Glomerular endothelial cell (primary cell): ENCODE results near the gene FGFRL1. TPM values are rescaled to one million over a fixed set of nuclear protein-coding genes. Genes with fewer than 3 reads are reported as not detected.
"Not testable (repeated sequence)": the region's sequence is repeated elsewhere in the genome, so short reads cannot be mapped to it uniquely, and the experiment has no call there.

Experiments used
- DNase-seq: peaks from one replicate; pipeline ENCODE4 v3.0.0-alpha.2; 2011; ENCODE audit warnings: low read depth, low spot score; ENCODE audit errors: extremely low read depth
- total RNA-seq: library from RNA; depleted of rRNA; stranded (reverse); fragments of >200 nt; gene quantifications from 2 replicates; pipeline ENCODE4 v1.2.3, GENCODE V29; 2015

FGFRL1 gene
- total RNA-seq, 1 donor from 2014 or later, result 27.7 TPM

DNA sequence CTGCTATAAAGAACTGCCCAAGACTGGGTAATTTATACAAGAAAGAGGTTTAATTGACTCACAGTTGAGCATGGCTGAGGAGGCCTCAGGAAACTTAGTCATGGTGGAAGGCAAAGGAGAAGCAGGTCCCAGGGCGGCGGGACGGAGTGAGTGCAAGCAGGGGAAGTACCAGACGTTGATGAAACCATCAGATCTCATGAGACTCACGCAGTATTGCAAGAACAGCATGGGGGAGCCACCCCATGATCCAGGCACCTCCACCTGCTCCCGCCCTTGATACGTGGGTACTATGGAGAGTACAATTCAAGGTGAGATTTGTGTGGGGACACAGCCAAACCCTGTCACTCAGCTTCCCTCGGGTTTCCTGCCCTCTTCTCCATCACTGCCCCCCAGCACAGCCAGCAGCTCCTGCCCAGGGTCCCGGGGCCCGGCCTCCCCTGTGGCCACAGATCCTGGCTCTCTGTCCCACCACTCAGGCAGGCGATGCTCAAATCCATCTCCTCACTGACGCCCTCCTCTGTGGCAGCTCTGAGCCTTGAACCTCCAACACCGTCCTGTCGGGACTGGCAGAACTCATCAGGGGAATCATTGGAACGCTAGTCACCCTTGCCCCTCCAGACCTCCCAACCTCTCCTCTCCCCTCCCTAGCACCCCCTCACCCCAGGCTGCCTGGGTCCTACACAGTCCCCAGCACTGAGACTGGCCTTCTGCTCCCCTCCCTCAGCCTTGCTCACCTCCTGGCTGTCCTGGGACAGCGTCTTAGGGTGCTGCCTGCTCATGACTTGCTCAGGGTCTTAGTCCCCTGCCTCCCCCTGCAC, 37.6 kb downstream of the FGFRL1 start:
- DNase-seq, result no peak

GRCh38 chr4:1049591-1049905, 38.1 kb downstream of the FGFRL1 start:
- no peak for DNase-seq

DNA sequence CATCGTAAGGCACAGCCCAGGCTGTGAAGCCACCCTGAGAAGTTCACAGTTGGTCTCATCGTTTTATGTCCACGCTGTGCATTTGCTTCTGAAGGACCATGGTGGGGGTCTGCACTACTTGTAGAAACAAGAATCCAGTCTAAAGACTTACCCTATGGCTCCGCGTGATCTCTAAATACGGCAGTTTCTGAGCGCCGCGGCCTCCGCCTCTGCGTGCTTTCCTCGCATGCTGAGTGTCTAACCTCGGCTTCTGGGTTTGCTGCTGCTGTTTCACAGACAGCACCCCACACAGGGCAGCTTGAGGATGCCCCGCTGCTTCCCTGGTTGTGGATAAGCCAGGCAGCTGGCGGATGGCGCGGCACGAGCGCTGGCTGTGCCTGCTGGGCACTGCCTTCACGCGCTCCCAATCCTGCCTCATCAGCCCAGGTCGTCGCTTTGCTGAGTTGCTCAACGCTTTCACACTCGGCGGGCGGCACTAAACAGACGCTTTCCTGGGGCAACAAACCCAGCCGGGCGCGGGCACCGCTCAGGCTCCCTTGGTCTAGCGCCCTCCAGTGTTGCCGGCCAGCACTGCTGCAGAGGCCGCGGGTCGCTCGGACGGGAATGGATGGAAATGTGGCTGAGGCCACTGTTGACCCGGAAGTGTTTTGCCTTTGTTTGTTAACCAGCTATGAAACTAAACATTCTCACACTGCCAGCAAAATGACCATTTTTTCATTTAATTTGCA, 39.2 kb downstream of the FGFRL1 start:
- DNase-seq, result no peak

DNA sequence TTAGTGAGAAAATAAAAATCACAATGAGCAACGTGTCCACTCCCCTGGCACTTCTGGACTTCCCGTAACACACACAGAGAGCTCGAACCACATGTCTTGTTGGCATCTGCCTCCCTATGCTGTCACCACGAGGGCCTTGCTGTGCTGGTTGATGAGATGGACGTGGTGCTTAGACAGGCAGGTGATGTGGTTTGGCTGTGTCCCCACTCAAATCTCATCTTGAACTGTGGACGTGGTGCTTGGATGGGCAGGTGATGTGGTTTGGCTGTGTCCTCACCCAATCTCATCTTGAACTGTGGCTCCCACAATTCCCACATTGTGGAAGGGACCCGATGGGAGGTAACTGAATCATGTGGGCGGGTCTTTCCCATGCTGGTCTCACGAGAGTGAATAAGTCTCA, 40.0 kb downstream of the FGFRL1 start:
- DNase-seq, result no peak

DNA sequence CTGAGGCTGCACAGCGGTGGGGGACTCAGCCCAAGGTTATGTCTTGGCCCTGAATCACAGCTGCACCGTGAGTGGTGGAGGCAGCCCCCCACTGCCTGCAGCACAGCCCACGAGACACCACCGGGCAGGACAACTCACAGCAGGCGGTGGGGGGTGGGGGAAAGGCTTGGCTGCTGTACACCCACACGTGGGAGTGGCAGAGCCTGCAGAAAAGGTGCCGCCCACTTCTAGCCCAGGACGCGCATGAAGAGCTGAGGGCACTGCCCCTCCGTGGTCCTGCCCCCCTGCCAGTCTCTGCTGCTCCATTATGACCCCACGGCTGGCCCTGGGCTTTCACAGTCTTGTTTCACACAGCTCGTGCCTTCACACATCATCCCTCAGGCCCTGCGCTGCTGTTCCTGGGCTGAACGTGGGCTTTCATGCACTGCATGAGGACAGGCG, 40.8 kb downstream of the FGFRL1 start:
- DNase-seq, result no peak

- no peak for DNase-seq
Observed at GRCh38 chr4:1053080-1053661, 41.7 kb downstream of the FGFRL1 start.

DNA sequence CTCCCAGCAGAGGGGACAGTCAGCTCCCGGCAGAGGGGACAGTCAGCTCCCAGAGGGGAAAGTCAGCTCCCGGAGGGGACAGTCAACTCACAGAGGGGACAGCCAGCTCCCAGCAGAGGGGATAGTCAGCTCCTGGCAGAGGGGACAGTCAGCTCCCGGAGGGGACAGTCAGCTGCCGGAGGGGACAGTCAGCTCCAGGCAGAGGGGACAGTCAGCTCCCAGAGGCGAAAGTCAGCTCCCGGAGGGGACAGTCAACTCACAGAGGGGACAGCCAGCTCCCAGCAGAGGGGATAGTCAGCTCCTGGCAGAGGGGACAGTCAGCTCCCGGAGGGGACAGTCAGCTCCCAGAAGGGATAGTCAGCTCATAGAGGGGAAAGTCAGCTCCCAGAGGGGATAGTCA, 42.5 kb downstream of the FGFRL1 start:
- not testable (repeated sequence) for DNase-seq

GRCh38 chr4:1054696-1055242, 43.3 kb downstream of the FGFRL1 start:
- DNase-seq, result not testable (repeated sequence)

DNA sequence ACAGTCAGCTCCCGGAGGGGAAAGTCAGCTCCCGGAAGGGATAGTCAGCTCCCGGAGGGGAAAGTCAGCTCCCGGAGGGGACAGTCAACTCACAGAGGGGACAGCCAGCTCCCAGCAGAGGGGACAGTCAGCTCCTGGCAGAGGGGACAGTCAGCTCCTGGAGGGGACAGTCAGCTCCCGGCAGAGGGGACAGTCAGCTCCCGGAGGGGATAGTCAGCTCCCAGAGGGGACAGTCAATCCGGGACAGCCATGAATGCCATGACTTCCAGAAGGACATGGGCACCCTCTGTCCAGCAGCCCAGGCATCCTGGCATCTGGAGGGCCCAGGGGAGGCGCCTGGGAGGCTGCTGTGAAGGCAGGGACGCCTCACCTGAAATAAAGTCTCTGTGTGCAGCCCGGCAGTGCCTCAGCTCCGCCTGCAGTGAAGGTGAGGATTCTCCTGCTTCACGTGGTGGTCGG, 43.8 kb downstream of the FGFRL1 start:
- not testable (repeated sequence) for DNase-seq

- no peak for DNase-seq
Observed at GRCh38 chr4:1055721-1056590, 44.5 kb downstream of the FGFRL1 start.

DNA sequence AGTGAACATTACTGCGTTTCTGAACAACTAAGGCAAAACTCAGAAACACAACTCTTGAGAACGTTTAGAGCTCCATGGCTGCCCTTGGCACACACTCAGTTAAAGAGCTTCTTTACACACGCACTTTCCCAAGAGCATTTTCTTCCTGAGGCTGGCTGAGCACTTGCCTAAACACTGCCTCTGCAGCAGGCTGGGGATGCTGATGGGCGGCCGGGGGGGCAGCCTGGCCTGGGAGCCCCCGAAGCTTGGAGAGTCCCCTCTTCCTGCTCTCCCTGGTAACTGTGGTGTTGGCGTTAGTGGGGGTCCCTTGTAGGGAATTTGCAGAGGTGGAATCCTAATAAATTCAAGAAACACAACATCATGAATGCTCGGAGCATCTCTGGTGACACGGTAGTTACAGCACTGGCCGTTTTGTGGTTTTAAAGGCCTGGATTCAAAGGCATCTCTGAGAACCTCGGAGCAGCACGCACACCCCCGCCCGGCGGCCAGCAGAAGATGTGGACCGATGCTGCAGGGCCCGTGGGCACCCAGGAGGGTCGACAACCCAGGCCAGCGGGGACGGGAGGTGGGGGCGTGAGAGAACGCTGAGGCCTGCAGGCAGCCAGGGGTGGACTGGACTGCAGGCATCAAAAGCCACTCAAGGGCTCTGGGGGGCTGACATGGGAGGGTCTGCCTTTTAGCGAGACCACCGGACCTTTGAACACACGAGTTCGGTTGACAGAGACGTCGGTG, 45.4 kb downstream of the FGFRL1 start:
- DNase-seq, result no peak

DNA sequence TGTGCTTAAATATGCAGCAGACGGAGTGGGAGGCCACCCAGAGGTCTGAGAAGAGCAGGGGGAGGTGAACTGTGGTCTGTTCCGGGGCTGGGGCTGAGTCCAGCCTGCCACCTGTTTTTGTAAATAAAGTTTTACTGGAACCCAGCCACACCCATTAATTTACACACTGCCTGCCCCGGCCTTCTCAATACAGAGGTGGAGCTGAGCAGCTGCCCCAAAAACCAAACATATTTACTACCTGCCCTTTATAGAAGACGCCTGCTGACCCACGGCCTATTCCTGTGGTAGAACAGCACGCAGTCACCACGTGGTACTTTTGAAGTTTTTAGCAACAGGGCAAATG, 45.9 kb downstream of the FGFRL1 start:
- DNase-seq, result no peak

- no peak for DNase-seq
Observed at GRCh38 chr4:1058198-1058996, 47.0 kb downstream of the FGFRL1 start.

GRCh38 chr4:1058997-1059665, 47.7 kb downstream of the FGFRL1 start:
- no peak for DNase-seq

GRCh38 chr4:1060121-1060520, 48.7 kb downstream of the FGFRL1 start:
- DNase-seq, result no peak

DNA sequence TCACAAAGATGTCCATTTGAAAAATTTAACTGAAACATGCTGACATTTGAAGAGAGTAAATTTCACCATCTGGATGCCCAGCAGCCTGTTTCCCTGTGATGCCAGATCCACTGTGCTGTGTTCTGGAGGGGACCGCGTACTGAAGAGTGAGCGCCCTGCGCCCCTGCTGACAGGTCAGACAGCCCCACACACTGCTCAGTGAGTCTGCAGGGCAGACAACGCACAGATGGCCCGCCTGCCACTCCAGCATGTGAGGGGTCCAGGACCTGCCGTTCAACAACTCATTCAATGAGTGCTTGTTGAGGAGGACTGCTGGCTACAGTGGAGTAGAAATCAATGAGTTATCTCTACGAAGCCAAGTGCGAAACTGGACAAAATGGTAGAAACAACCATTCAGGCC, 49.2 kb downstream of the FGFRL1 start:
- no peak for DNase-seq

DNA sequence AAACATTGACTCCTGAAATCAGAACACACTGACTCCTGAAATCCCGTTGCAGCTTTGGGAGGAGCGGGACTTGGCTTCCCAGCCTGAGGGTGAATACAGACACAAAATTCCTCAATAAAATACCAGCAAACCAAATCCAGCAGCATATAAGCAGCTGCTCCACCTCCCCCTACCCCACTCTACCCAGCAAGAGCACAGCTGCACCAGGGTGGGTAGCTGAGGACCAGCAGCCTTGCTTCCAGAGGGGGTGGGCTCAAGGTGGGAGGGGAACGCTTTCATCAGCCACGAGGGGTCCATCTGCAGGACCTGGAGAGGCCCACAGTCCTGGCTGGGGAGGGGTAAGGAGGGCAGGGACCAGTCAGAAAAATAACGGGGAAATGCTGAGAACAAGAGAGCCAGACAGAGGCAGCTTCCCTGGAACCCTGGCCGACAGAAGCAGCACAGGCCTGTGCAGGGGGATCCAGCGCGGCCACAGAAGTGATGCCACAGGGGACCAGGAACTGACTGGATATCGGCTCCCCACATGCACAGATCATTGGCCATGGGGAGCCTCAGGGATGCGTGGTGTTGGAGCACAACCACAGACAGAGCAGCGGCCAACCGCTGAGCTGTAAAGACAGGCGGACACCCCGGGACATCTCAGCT, 49.8 kb downstream of the FGFRL1 start:
- no peak for DNase-seq

DNA sequence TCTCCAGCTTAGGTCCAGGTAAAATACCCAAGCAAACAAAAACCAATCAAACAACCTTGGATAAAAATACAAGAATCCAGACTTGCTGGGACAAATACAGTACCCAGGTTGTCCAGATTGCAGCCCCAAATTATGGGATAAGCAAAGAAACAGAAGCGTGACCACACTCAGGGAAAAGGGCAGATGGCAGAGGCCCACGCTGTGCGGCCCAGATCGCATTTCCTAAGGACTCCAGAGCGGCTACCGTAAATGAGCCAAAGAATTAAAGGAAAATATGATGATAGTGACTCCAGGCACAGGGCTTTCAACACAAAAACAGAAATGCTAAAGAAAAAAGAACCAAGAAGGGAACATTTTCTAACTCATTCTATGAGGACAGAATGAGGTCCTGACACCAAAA, 50.3 kb downstream of the FGFRL1 start:
- DNase-seq, result no peak
